Esophagus (tissue), 2 donors: ENCODE data around the gene MPZL1. TPM values are rescaled to one million over a fixed set of nuclear protein-coding genes. Genes with fewer than 3 reads are reported as not detected.
"Not testable (repeated sequence)": the region's sequence is repeated elsewhere in the genome, so short reads cannot be mapped to it uniquely, and the experiment has no call there.

Source experiments
- H3K27ac ChIP-seq, 2 donors: one replicate each; pipeline ENCODE4 v1.5.1; 2013; ENCODE audit warnings: low read depth in 2 of 2, mild to moderate bottlenecking in 2 of 2, inconsistent platforms in 1 of 2, low read length in 1 of 2, moderate library complexity in 1 of 2
- H3K27me3 ChIP-seq, 2 donors: one replicate each; pipeline ENCODE4 v1.6.1; 2013; ENCODE audit warnings: low read length in 2 of 2, control low read depth in 1 of 2, mild to moderate bottlenecking in 1 of 2; ENCODE audit not compliant: insufficient read depth in 2 of 2, control insufficient read depth in 1 of 2
- H3K36me3 ChIP-seq, 2 donors: one replicate each; pipeline ENCODE4 v1.6.1; 2013; ENCODE audit warnings: low read length in 1 of 2; ENCODE audit not compliant: control insufficient read depth in 2 of 2, insufficient read depth in 2 of 2
- H3K4me1 ChIP-seq, 2 donors: one replicate each; pipeline ENCODE4 v1.6.1; 2013; ENCODE audit warnings: low read length in 1 of 2; ENCODE audit not compliant: control insufficient read depth in 2 of 2, insufficient read depth in 2 of 2
- H3K4me3 ChIP-seq, 2 donors: one replicate each; pipeline ENCODE4 v1.5.1; 2013; ENCODE audit warnings: low read length in 2 of 2, mild to moderate bottlenecking in 2 of 2, low read depth in 1 of 2, moderate library complexity in 1 of 2
- H3K9me3 ChIP-seq, 2 donors: one replicate each; pipeline ENCODE4 v1.6.1; 2013; ENCODE audit warnings: mild to moderate bottlenecking in 2 of 2, low read depth in 1 of 2, low read length in 1 of 2, moderate library complexity in 1 of 2; ENCODE audit not compliant: control insufficient read depth in 2 of 2, insufficient read depth in 1 of 2
- WGBS, 2 donors: extraction: QIAGEN DNeasy Blood & Tissue Kit; methylation state at CpG; one replicate each; pipeline ENCODE4 v1.1.7; 2013; 5-methylcytosine and 5-hydroxymethylcytosine counted together
- polyA plus RNA-seq, 2 donors: library from polyadenylated mRNA; stranded (reverse); fragments of 200-250 nt; gene quantifications; one replicate each; pipeline ENCODE4 v1.2.3, GENCODE V29; 2013
- donor health status: healthy with polysubstance abuse.
- donor health status: Bipolar disorder and iron deficiency.

Gene MPZL1
- polyA plus RNA-seq, 2 donors: 16.2 to 22.5 TPM

DNA sequence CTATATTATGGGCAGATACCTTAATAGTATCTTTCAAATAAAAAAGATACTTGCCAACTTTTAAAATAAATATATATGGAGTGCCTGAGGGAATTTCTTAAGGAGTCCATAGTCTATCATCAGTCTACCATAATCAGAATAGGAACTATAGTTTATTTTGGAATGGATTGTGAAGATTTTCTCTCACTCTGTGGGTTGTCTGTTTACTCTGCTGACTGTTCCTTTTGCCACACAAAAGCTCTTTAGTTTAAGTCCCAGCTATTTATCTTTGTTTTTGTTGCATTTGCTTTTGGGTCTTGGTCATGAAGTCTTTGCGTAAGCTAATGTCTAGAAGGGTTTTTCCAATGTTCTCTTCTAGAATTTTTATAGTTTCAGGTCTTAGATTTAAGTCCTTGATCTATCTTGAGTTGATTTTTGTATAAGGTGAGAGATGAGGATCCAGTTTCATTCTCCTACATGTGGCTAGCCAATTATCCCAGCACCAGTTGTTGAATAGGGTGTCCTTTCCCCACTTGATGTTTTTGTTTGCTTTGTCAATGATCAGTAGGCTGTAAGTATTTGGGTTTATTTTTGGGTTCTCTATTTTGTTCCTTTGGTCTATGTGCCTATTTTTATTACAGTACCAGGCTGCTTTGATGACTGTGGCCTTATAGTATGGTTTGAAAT lies 20.7 kb downstream of the MPZL1 start:
- not testable (repeated sequence) for H3K4me1 ChIP-seq, H3K36me3 ChIP-seq, H3K9me3 ChIP-seq, H3K4me3 ChIP-seq, H3K27me3 ChIP-seq, H3K27ac ChIP-seq
- WGBS, 2 donors: 58 to 77% methylated on average over 1 of the region's 1 CpG

DNA sequence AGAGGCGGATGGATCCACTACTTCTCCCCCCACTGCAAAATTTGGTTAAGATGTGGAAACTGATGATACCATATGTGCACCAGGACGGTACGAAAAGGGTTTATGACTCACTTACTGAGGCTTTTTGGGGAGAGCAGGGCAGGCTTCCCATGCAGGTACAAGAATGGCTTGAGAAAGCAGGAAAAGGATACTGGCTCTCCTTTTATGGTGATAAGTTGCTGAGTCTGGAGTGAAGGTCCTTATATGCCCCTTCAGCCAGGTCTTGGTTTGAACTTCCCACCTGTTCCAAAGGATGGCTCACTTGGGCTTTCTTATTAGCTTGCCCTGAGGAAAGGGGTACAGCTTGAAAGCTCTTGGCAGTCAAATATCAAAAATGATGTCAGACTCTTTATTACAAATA lies 23.1 kb downstream of the MPZL1 start:
- Histone ChIP-seq H3K27ac (no peak overlapping the region), H3K9me3 (no peaks in the 10 kb centered on the region), H3K36me3 (no peaks in the 10 kb centered on the region), H3K27me3 (no peaks in the 10 kb centered on the region), H3K4me3 (no peak overlapping the region), H3K4me1 (no peaks in the 10 kb centered on the region)
- 87 to 90% methylated on average over 3 of the region's 3 CpGs for WGBS, 2 donors

GRCh38 chr1:167746013-167746672 lies 24.4 kb downstream of the MPZL1 start:
- 60 to 74% methylated on average over 5 of the region's 5 CpGs for WGBS, 2 donors
- H3K4me1 ChIP-seq: no peaks in the 10 kb centered on the region
- H3K36me3 ChIP-seq: no peaks in the 10 kb centered on the region
- H3K9me3 ChIP-seq: no peaks in the 10 kb centered on the region
- H3K4me3 ChIP-seq: no peak overlapping the region
- H3K27me3 ChIP-seq: no peaks in the 10 kb centered on the region
- H3K27ac ChIP-seq: no peak overlapping the region

GRCh38 chr1:167746988-167747655 lies 25.3 kb downstream of the MPZL1 start:
- Histone ChIP-seq H3K27ac (no peak overlapping the region), H3K4me1 (peaks cover 0 to under 1% of the 10 kb centered on the region in 2 donors), H3K9me3 (no peaks in the 10 kb centered on the region), H3K27me3 (no peaks in the 10 kb centered on the region), H3K36me3 (no peaks in the 10 kb centered on the region), H3K4me3 (no peak overlapping the region)
- 86 to 87% methylated on average over 7 of the region's 7 CpGs for WGBS, 2 donors

DNA sequence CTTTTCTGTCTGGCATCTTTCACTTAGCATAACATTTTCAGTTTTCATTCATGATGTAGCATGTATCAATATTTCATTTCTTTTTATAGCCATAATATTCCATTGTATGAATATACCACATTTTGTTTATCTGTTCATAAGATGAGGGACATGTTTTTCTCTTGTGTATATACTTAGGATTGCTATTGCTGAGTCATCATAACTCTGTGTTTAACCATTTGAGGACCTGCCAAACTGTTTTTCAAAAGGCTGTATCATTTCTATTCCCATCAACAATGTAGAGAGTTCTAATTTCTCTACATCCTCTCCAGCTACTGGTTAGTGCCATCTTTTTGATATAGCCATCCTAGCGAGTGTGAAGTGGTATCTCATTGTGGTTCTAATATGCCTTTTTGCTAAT lies 26.2 kb downstream of the MPZL1 start:
- H3K36me3 ChIP-seq: no peaks in the 10 kb centered on the region
- no peak overlapping the region for H3K4me3 ChIP-seq
- H3K27me3 ChIP-seq: no peaks in the 10 kb centered on the region
- H3K9me3 ChIP-seq: no peaks in the 10 kb centered on the region
- H3K27ac ChIP-seq: no peak overlapping the region
- H3K4me1 ChIP-seq: peaks cover 0 to 5% of the 10 kb centered on the region in 2 donors
- 94 to 100% methylated on average over 1 of the region's 1 CpG for WGBS, 2 donors

GRCh38 chr1:167748906-167749305 lies 27.1 kb downstream of the MPZL1 start:
- no peak overlapping the region for H3K27ac ChIP-seq
- peaks cover 0 to 6% of the 10 kb centered on the region in 2 donors for H3K4me1 ChIP-seq
- H3K9me3 ChIP-seq: no peaks in the 10 kb centered on the region
- no peaks in the 10 kb centered on the region for H3K36me3 ChIP-seq
- H3K27me3 ChIP-seq: no peaks in the 10 kb centered on the region
- H3K4me3 ChIP-seq: no peak overlapping the region

DNA sequence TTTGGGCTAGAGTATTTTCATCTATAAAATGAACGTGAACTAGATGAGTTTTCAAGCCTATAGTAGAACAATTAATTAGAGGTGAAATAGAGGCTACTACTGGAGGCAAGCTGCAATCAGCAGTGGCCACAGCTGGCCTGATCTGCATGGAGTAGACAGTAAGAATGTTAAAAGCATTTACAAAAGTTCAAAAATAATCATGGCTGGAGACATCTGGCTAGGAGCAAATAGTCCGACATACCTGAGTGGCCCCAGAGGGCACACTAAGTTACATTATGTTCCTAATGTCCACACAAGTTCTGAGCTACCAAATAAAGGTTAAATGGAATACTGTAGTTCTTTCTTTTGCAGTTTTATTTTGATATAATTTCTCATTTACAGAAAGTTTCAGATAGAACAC lies 28.0 kb downstream of the MPZL1 start:
- H3K27me3 ChIP-seq: no peaks in the 10 kb centered on the region
- WGBS, 2 donors: 71 to 78% methylated on average over 2 of the region's 2 CpGs

GRCh38 chr1:167750641-167751040 lies 28.9 kb downstream of the MPZL1 start:
- Histone ChIP-seq H3K27ac (no peak overlapping the region), H3K36me3 (no peaks in the 10 kb centered on the region), H3K27me3 (no peaks in the 10 kb centered on the region), H3K4me3 (no peak overlapping the region), H3K9me3 (no peaks in the 10 kb centered on the region), H3K4me1 (peaks cover 0 to 6% of the 10 kb centered on the region in 2 donors)
- 90 to 92% methylated on average over 2 of the region's 2 CpGs for WGBS, 2 donors

More for the DNA sequence above, 28.0 kb downstream of the MPZL1 start:
- no peaks in the 10 kb centered on the region for H3K36me3 ChIP-seq
- no peak overlapping the region for H3K27ac ChIP-seq
- H3K4me1 ChIP-seq: peaks cover 0 to 6% of the 10 kb centered on the region in 2 donors
- H3K4me3 ChIP-seq: no peak overlapping the region
- H3K9me3 ChIP-seq: no peaks in the 10 kb centered on the region

GRCh38 chr1:167751676-167752075 lies 29.9 kb downstream of the MPZL1 start:
- 53 to 71% methylated on average over 1 of the region's 1 CpG for WGBS, 2 donors
- peaks cover 0 to 6% of the 10 kb centered on the region in 2 donors for H3K4me1 ChIP-seq
- no peaks in the 10 kb centered on the region for H3K36me3 ChIP-seq
- no peak overlapping the region for H3K4me3 ChIP-seq
- no peak overlapping the region for H3K27ac ChIP-seq
- H3K27me3 ChIP-seq: no peaks in the 10 kb centered on the region
- H3K9me3 ChIP-seq: no peaks in the 10 kb centered on the region
